Tongue (tissue), 2 donors: Measurements from ENCODE around the gene KCNMB1. TPM values are rescaled to one million over a fixed set of nuclear protein-coding genes. Genes with fewer than 3 reads are reported as not detected.

Experiments used
- DNase-seq: peaks from one replicate; pipeline ENCODE4 v3.0.0-alpha.2; 2015
- total RNA-seq: library from RNA; depleted of rRNA; stranded (reverse); fragments of >200 nt; gene quantifications from one replicate; pipeline ENCODE4 v1.2.3, GENCODE V29; 2014

Gene KCNMB1
- total RNA-seq, 1 donor from 2014 or later: 0.41 TPM

DNA sequence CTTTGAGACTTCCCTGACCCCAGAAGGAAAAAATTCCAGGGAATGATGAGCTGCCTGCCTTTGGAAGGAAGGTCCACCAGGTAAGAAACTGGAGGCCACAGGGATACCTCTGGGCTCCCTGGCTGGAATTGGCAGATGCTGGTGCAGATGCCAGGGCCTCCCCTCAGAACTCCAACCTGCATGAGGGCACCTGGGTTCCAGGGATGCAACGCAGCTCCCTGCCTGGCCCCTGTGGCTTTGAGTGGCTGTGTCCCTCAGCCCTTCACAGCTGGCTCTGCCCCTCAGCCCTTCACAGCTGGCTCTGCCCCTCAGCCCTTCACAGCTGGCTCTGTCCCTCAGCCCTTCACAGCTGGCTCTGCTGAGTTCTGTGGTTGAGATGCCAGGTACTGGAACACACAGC, 13.9 kb downstream of the KCNMB1 start:
- DNase-seq: peak; percentile 65

GRCh38 chr5:170372971-170373370, 16.2 kb downstream of the KCNMB1 start:
- no peak for DNase-seq

DNA sequence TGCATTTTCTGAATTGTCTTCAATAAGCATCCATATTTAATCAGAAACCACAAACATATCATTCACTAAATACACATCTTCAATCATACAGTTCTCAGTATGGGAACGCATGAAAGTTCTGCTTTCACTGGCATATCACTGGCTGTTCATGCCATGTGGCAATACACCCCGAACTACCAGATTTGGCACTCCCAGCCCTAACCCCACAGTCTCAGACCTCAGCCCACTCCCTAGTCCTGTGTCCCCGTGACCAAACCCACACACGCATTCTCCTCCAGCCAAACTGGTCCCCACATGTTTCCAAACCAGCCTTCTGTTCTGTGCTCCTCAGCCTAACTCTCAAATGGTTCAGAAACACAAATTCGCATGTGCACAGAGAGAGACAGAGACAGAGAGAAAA, 20.6 kb downstream of the KCNMB1 start:
- DNase-seq: no peak

GRCh38 chr5:170366276-170366675, 22.9 kb downstream of the KCNMB1 start:
- DNase-seq: no peak

DNA sequence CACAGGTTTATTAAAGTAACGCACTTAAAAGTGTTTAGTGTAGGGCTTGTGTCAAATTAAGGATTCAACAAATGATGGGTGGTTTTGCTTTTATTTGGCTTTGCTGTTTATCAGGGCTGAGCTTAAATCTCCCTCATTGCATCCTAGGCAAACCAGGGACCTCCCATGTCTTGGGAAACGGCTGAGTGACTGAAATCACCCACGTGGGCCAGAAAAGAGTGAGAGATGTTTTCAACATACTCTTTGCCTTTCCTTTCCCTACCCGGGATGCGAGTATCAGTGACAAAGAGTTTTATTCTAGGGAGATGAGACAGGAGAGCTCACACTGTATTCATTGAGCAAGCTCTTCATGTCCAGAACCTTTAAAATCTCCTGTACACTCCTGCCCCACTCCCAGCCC, 23.3 kb downstream of the KCNMB1 start:
- DNase-seq: no peak

- no peak for DNase-seq
Measured at GRCh38 chr5:170365011-170365410, 24.2 kb downstream of the KCNMB1 start.

GRCh38 chr5:170363671-170364070, 25.5 kb downstream of the KCNMB1 start:
- no peak for DNase-seq

DNA sequence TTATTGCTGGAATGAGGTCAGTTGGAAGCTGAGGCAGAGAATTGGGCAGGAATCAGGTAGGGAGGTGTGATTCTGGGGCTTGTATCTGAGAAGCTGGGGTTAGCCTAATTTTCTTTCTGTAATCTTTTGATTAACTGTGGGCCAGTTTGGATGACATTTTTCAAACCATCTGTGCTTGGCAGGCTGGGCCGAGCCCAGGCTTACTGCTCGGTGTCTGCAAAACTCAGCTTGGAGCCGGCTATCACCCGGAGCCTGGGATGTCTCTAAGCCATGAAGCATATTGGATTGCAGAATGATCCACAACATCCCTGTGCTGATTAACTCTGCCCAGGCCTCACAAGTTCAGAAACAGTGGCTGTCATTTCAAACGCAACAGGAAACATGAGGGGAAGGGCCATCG, 26.5 kb downstream of the KCNMB1 start:
- no peak for DNase-seq

DNA sequence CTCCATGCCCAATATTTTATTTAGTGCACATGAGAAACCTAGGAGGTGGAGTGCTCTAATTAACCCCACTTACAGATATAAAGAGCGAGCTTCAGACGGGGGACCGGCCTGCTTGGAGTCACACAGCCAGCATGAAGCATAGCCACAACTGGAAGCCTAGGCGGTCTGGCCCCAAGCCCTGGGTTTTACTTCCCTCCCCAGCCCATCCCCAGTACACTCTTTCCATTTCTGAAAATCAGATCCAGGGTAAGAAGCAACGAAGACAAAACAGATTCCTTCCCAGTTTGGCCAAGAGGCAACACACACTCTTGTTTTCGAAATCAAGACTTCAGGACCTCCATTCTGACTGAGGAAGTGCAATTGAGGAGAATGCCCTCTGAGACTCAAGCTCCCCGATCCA, 27.1 kb downstream of the KCNMB1 start:
- no peak for DNase-seq

GRCh38 chr5:170361616-170362015, 27.6 kb downstream of the KCNMB1 start:
- no peak for DNase-seq

GRCh38 chr5:170361116-170361515, 28.1 kb downstream of the KCNMB1 start:
- DNase-seq: no peak

DNA sequence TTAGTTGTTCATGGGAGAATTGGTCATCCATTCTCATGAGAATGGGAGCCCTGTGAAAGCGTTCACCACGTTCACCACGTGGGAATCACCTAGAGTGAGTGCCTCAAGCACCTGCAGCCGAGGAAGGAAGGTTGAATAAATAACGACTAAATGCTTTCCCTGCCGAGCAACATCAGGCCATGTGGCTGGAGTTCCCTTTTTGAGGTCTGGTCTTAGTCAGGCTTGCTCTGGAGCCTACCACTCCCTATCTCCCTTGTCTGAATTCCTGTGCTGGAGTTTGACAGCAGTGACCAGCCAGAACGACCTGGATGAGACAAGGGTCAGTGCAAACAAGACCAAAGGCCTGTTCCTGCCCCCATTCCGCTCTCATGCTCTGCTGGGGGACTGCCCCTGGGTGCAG, 28.5 kb downstream of the KCNMB1 start:
- no peak for DNase-seq

DNA sequence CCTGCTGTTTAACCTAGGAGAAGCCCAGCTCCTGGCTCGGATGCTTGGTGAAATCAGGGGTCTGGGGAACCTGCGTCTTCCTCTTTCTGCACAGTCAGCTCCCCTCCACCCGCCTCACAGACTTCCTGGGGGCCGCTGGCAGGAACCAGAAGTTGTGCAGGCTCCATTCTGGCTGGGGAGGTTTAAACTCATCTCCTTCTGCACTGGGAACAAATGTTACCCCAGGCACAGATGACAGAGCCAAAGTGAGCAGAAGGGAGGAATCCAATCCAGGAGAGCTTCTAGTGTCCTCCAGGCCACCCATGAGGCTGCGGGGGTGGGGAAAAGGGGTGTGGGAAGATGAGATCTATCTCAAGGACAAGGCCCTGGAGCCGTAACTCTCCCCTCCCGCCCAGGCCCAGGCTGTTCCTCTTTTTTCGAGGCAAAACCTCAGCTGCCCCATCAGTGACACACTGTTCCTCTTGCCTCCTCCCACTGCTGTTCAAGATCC, 31.2 kb downstream of the KCNMB1 start:
- no peak for DNase-seq

GRCh38 chr5:170355601-170356098, 33.5 kb downstream of the KCNMB1 start:
- peak; percentile 67 for DNase-seq

- peak; percentile 68 for DNase-seq
Measured at GRCh38 chr5:170353961-170354360, 35.2 kb downstream of the KCNMB1 start.

DNA sequence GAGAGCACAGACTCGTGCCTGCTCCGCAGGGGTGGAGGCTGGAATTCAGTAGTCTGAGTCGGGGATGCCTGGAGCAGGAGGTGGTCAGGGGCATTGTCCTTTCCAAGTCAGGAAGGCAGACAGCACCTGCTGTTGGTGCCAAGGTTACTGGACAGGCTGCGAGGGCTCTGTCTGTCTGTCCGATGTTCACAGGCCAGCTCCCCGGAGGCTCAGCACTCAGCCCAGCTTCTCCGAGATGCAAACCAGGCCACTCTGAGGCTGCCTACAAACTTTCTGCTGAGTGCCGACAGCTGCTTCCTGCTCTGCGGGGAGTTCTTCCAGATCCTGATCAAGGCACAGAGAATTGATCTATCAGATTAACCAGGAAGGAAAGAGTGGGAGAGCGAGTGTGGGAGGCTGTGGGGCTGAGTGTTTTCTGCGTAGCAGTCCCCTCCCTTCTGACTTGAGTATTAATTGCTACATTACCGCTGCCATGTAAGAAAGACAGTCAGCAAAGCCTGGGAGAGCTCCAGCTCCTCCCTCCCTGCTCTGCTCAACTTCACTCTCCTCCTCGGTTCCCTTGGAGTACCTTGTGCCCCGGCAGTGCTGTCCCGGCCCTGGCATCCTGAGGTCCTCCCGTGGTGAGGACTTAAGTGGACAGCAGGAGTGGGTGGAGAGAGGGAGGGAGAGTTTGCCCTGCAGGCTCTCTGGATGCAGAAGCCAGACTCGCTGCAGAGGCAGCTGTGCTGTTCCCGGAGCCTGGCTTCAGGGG, 36.0 kb downstream of the KCNMB1 start:
- DNase-seq: peak; percentile 63

DNA sequence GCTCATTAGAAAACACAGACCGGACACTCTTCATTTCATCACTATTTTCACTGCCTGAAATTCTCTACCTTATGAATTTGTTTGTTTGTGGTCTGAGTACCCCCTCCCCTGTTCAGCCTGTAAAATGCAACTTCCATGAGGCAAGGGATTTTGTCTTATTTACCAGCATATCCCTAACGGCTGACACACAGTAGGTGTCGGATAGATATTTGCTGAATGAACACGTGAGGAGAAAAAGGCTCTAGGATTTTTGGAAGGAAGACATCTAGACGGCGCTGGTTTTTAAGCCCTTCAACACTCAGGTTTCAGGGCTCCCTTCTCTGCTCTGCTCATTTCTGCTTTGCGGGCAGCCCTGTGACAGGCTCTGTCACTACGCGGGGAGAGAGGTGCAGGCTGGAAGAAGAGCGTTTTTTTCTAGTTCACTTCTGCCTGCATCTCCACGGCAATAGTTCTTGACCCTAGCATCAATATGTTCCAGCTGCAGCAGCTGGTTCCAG, 41.0 kb downstream of the KCNMB1 start:
- no peak for DNase-seq

DNA sequence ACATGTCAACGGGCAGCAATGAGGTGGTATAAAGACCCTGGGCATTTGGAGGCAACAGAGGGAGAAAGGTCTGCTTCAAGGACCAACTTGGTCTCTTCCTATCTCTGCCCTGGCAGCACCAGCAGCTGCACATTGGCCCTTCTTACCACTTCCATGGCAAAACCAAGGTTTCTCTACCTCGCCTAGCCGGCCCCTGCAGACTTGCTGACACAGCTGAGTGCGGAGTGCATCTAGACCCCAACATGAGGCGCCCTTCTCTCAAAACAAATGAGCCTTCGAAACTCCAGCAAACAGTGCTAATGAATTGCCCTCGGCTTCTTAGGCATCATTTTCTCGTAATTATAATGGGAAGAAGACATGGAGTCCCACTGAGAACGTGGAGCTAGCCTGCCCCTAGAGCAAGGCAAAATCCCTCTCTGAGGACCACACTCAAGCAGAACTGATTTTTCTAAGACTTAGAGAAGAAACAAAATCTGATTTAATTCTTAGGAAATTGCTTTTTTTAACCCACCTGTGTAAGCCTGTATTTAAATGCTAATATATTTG, 42.1 kb downstream of the KCNMB1 start:
- no peak for DNase-seq

DNA sequence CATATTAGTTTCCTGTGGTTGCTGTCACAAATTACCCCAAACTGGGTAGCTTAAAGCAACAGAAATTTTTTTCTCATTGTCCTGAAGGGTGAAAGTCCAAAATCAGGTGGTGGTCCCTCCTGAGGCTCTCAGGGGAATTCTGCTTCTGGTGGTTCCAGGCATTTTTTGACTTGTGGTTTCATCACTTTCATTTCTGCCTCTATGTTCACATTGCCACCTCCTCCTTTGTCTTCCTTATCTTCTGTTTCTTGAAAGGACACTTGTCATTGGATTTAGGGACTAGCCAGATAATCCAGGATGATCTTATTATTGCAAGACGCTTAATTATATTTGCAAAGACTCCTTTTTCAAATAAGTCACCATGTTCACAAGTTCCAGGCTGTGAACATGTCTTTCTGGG, 43.2 kb downstream of the KCNMB1 start:
- no peak for DNase-seq

GRCh38 chr5:170343177-170343576, 46.0 kb downstream of the KCNMB1 start:
- DNase-seq: no peak

DNA sequence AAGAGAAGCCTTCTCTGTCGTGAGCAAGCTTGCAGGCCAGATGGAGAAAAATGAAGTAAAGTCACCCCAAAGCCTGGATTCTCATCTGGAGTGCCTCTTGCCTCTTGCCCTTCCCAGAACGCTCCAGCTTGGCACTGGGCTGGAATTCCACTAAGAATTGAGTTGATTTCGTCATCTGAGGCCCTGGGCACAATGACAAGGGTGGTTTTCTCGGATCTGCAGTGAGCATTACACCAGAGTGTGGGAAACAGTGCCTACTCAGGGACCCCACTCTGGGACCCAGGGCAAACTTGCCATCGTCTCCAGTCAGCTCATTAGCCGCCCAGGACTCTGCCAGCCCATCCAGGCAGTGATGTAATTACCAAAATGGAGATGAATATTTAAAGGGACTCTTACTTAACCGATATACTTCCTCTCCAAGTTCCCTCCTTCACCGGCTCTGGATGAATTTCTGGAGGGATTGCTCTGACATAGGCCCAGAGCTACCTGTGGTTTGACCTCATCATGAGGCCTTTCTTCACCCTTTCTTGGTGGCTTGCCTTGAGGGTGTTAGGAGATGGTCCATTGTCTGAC, 46.9 kb downstream of the KCNMB1 start:
- no peak for DNase-seq

- DNase-seq: no peak
Measured at GRCh38 chr5:170341545-170341944, 47.6 kb downstream of the KCNMB1 start.

DNA sequence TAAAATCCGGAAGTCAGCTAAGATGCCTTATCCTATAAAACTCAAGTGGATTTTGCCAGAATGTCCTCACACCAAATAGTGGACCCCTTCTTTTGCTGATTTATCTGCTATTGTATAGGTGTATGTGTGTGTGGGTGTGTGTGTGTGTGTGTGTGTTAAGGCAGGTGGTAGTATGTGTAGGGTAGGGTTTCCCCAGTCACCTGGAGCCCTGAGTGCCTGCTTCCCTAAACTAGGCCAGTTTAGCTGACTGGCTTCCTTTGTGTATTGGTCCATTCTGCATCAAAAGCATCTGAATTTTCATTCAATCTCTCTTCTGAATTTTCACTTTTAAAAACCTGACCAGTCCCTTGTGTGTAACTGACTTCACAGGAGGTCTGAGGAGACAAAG, 49.4 kb downstream of the KCNMB1 start:
- no peak for DNase-seq
